ENCODE measurements around the gene CMTM4. TPM values are rescaled to one million over a fixed set of nuclear protein-coding genes. Genes with fewer than 3 reads are reported as not detected.
A peak's percentile ranks its signal among the peaks of the same experiment; 100 is the strongest.
"Not testable (repeated sequence)": the region's sequence is repeated elsewhere in the genome, so short reads cannot be mapped to it uniquely, and the experiment has no call there.

The CMTM4 gene
- total RNA-seq, 1 experiment from 2014 or later, result 35.0 TPM

DNA sequence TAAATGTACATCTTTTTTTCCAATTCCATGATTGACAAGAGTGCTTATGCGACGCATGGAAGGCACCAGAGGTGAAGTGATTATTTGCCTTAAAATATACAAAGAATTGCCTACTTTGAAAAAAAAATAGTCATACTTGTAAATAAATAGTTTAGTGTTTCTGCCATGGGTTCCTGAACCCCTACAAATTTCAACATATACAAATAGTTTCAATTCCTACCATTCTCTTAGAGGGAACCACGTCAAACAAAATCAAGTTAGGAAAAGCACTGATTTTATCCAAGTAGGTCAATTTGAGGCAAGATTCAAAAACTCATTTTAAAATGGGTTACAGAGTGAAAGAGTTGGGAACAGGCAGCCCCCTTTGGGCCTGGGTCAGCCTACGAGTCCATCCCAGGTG lies 80.4 kb downstream of the CMTM4 start:
- DNase-seq (ENCODE audit: low spot score), result no peak

DNA sequence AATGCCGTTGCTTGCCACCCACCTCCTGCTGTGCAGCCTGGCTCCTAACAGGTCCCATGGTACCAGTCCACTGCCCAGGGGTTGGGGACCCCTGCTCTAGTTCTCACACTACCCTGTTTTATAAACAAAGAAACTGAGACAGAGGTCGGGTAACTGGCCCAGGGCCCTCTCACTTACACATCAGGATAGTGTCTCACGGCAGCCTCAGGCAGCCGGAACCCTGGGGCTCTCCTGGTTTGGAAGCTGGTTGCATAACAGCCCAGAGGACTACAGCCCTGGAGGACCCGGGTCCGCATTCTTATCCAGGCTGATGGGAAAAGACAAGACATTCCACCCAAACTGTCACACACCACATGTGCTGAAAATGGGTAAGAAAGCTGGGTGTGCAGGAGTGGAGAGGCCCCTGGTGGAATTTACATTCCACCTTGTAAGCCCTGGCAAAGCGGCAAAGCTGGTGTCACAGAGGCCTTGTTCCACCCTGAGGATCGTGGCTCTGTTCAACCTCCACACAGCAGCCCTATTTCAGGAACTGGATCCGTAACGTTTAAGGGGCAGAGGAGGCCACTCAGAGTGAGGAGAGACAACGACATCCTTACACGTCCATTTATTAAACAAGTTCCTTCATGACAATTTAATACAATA lies 82.3 kb downstream of the CMTM4 start:
- no peak for DNase-seq (ENCODE audit: low spot score)

DNA sequence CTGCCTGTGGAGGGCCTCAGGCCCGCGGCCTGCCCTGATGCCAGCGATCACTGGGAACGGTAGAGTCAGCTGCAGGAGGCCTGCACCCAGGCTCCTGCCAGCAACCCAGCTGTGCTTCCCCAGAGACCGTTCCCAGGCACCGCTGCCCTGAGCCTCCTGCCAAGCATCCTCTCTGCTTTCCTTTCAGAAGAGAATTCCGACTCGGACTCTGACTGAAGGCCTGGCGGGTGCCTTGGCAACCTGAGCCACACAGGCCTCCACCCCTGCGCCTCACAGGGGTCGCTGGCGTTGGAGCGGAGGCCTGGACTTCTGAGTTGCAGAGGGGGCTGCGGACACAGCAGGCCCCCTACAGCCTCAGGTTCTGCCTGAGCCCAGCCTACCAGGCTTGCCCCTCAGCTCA lies 84.1 kb downstream of the CMTM4 start:
- no peak for DNase-seq (ENCODE audit: low spot score)

DNA sequence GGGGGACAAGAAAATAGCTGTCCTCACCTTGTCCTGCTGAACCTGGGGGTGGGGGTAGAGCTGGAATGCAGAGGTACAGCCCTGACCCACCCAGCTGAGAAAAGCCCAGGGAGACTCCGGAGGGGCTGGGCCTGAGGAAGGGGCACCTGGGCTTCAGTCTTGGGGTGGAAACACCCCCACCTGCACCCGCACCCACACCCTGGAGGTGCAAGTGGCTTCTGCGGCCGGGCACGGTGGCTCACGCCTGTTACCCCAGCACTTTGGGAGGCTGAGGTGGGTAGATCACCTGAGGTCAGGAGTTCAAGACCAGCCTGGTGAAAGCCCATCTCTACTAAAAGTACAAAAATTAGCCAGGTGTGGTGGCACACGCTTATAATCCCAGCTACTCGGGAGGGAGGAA lies 84.6 kb downstream of the CMTM4 start:
- not testable (repeated sequence) for DNase-seq (ENCODE audit: low spot score)

DNA sequence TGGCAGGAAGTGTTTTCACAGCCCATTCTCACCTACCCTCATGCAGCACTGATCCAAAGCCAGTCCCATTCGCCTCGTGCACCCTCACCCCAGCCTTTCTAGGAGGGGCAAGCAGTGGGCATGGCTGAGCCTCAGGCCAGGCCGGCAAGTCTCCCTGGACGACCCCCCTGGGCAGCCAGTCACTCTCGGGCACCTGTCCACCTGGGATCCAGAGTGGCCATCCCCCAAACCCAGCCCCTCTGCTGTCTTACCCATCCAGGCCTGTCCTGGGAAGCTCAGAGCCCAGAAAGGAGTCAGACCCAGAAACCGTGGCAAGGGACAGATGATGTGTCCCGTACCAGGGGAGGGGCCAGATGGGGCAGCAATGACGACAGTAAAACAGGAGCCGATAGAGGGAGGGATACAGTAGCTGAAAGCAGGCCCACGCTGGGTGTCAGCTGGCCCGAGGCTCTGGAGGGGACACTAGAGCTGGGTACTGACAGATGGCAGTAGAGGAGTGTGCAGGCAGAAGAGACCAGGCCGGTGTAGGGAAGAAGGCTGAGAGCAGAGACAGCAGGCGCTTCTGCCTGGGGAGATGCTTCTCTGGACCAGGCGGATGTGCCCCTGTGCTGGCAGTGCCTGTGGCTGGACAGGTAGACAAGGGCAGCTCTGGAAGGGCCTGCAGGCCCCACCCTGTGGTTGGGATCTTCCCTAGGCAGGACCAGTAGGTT lies 86.3 kb downstream of the CMTM4 start:
- no peak for DNase-seq (ENCODE audit: low spot score)

DNA sequence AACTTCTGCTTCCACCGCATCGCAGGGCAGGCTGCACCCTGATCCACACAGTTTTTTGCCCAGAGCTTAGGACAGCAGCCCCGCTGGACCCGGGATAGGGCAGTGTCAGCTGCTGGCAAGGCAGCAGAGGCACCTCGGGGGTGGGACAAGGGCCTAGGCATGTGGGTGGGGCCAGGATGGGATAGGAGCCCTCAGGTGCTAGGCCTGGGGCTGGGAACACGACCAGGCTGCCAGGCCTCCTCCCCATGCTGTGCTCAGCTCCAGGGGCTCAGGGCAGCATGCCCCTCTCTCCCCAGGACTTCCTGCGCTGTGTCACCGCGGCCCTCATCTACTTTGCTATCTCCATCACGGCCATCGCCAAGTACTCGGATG lies 87.4 kb downstream of the CMTM4 start:
- no peak for DNase-seq (ENCODE audit: low spot score)

DNA sequence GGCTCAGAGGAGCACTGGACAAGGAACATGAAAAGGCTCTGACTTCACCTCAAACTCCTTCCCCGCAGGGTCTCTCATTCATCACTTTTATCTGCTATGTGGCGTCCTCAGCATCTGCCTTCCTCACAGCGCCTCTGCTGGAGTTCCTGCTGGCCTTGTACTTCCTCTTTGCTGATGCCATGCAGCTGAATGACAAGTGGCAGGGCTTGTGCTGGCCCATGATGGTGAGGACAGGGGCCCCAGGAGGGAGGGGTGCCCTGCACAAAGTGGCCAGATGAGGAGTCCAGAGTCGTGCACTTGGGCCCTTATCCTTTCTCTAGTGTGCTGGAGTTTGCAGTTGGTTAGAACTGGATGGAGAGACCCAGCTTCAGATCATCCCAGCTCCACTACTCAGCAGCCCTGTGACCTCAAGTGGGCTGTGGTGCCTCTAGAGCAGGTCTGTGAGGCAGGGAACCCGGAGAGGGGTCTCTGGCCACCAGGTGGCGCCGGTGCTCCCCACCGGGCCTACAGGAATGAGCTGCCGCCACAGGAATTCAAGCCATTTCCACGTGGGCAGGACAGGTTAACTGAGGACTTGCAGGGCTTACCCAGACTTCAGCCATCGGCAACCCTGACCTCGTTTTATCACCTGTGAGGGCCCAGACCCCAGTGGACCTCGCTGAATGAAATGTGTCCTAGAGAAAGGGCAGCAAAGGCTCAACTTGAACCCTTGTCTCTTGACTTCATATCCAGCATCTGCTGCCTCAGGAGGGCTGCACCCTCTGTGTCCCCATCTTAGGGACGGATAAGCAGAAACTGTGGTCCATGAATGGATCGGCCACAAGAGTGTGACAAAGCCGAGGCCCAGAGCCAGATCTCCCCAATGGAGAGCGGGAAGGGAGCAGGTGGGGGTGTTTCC lies 88.1 kb downstream of the CMTM4 start:
- peak; percentile 90 for DNase-seq (ENCODE audit: low spot score)

DNA sequence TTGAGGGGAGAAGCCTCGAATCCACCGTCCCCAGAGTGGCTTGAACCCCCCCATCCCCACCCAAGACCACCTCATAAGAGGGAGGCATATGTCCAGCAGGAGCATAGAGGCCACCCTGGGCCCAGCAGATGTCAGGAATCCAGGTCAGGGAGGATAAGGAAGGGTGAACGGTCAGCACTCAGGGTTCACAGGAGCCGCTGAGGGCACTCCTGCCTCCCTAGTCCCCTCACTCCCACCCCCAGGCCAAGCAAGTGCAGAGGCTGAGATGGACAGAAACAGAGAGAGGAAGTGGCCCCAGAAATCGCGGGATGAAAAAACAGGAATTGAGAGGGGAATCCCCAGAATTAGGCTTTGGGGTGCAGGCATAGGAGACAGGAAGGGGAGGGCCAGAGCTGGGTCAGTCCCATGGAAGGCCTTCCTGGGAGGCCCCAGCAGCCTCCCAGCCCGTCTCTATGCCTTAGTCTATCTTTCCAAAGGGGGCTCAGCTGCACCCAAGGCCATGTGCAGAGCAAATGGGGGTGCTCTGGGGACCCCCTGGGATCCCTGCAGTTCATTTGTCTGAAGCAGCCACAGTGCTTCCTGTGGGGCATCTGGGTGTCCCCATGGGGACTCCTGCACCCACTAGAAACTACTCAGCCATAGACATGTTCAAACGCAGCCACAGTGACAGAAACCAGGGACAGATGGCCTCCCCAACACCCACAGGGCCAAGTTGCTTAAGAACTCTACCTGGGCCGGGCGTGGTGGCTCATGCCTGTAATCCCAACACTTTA lies 90.4 kb downstream of the CMTM4 start:
- DNase-seq (ENCODE audit: low spot score), result peak; percentile 49

DNA sequence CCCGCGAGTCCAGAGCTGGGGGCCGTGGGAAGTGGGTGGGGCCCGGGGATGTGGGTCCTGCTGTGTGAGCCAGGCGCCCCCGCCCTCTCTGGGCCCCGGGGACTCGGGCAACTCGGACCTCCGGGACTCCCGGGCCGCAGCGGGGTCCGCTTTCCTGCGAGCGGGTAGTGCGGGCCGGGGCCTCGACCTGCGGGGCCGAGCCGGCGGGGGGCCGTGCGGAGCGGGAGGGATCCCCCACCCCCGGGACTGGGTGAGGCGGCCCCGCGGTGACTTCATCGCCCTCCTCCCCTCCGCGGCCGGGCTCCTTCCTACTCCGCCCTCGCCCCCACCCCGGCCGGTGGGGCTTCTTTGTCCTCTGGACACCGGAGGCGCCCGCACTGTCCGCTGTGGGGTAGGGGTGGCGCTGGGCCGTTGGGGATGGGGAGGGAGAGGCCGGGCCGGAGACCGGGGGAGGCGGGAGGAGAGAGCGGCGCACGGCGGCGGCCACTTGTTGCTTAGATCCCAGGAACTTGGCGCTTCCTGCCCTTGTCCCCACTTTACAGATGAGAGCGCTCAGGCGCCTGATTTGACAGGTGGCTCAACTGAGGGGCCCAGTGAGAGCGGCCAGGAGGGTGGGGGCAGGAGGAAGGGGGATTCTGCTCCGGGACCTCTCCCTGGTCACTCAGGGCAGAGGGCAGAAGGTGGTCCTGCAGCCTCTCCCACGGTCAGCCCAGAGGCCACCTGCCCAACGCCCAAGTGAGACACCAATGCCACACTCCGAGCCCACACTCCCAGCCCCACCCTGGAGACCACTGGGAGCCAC lies 91.2 kb downstream of the CMTM4 start:
- DNase-seq (ENCODE audit: low spot score), result peak; percentile 51

DNA sequence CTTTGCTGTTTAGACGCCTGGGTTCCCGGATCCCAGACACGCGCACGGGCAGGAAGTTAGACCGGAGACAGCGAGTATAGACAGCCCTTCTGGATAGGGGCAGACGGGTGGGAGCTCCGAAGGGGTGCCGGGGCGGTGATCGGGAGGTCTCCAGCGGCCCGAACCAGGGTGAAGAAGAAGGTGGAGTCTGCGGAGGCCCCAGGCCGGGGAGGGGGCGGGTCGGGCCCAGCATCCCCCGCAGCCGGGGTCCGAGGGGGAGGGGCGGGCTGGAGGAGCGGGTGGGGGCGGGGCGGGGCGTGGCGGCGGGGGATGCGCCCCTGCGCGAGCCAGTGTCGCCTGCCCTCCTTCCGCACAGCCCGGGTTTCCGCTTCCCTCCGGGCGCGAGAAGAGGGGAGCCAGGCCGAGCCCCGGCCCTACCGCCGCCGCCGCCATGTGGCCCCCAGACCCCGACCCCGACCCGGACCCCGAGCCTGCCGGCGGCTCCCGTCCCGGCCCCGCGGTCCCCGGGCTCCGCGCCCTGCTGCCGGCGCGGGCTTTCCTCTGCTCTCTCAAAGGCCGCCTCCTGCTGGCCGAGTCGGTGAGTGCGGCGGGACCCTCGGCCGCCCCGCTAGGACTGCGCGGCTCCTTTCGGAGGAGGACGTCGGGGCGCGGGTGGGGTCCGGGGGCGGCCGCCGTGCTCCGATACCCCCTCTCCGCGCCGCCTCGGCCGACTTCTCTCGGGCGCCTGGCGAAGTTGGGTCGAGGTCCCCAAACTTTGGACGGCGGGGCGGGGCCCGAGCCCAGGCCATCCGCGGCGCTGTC lies 92.0 kb downstream of the CMTM4 start, which contains the start of gene CMTM3:
Gene CMTM3, plus strand, starts transcription at position 329 of the 801 bp plus-strand sequence. Its CDS starts 102 bp downstream, at position 431.
- DNase-seq (ENCODE audit: low spot score), result no peak

DNA sequence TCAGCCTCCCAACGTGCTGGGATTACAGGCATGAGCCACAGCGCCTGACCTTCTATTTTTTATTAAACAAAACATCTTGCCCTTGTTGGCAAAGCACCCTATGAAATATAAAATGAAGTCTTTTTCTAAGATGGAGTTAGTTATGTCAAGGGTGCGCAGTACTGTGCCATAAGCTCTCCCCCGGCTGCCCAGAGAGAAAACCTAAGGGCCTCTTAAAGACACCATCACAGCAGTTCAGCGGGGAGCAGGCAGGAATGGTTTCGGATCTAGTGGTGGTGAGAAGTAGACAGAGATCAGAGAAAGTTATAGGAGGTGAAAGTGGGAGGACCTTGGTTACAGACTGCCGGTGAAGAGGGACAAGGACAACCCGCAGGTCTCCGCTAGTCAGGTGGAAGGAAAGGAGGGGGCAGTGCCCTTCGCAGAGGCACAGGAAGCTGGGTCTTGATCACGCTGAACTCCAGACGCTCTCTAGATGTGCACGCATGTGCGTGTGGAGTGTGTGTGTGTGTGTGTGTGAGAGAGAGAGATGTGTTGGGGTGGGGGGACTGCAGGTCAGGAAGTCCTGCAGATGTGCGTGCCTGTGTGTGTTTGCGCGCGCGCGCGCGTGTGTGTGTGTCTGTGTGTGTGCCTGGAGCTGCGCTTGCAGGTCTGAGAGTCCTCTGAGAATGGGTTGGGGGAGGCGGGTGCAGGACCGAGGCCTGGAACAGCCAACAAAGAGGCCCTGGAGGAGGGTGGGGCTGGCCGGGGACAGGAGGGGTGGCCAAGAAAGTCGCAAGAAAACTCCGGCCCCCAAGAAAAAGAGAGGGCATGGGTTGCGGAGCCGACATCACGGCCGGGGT lies 92.8 kb downstream of the CMTM4 start:
- peak; percentile 52 for DNase-seq (ENCODE audit: low spot score)

DNA sequence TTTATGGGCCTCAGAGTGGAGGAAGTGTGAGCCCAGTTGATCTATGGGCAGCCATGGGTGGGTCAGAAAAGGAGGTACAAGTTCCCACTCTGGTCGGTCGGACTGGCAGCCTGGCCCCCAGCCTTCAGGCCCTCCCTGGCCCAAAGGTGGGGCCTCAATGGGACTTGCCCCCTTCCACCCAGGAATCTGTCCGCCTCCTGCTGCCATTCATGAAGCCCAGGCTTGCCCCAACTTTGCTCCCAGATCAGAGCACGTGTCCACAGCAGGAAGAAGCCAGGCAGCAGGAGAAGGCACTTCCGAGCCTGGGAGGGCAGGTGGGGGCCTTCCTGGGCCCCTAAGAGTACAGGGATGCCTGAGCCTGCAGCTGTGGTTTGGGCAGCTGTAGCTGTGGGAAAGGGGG lies 95.1 kb downstream of the CMTM4 start:
- no peak for DNase-seq (ENCODE audit: low spot score)

DNA sequence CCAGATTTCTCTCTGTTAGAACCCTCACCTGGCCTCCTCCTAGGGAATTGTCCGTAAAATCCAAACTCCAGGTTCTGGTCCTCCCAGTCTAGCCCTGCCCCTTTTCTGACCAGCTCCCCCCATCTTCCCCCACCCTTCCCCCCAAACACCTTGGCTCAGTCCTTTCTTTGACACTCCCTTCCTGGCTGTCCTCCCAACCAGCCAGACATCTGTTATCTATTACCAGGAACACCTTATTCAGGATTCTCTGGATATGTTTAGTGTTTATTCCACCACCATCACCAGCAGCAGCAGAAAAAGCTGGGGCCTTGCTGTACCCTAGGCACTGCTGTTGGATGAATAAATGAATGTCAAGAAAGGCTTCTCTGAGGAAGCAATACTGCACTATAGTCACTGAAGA lies 96.1 kb downstream of the CMTM4 start:
- no peak for DNase-seq (ENCODE audit: low spot score)

DNA sequence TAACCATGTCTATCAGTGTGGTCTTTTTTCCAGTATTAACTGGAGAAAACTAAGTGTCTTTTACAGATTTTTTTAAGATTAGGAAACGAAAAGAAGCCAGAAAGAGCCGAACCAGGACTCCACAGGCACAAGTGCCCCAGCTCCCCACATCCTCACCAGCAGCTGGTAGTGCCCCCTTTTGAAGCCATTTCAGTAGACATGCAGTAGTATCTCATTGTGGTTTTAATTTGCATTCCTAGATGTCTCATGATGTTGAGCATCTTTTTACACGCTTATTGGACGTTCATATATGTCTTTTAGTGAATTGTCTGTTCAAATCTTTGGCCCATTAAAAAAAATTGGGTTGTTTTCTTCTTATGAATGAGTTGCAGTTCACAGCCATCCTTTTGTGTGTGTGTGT lies 96.8 kb downstream of the CMTM4 start:
- DNase-seq (ENCODE audit: low spot score), result no peak

DNA sequence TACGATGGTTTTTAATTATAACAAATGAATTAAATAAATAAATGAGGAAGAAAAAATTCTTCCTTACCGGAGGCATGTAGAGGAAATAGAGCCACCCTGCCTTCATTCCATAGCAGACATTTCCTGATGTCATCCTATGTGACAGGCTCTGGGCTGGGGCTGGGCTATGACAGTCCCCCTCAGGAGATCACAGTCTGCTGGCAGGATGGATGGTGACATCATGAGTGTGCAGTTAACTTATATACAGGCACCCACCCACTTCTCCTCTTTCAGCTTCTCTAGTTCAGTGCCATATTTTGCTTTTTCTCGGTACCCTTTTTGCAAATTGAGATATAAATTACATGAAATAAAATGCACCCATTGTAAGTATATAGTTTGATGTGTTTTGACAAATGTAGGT lies 98.4 kb downstream of the CMTM4 start:
- no peak for DNase-seq (ENCODE audit: low spot score)

DNA sequence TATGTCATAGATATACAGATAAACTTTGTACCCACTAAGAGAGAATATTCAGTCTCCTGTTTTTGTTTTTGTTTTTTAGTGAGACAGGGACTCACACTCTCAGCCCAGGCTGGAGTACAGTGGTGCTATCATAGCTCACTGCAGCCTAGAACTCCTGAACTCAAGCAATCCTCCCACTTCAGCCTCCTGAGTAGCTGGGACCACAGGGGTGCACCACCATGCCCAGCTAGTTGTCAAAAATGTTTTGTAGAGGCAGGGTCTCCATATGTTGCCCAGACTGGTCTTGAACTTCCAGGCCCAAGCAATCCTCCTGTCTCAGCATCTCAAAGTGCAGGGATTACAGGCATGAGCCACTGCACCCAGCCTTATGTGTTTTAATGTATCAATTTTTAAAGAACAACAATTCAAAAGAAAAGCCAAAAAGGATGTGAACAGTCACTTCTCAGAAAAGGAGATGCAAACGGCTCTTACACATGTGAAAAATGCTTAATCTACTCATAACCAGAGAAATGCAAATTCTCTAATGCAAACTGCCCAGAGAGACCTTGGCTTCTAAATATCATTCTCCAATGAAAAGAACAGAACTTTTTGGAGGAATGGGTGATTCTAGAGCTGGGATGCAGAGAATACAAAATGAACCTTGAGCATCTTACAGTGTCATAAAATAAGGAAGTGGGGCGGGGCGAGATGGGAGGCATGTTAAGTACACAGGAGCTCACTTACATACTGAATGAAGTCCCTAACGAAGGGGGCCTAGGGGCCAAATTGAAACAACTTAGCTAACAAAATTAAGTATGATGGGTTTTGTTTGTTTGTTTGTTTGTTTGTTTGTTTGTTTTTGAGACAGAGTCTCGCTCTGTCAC lies 99.3 kb downstream of the CMTM4 start:
- DNase-seq (ENCODE audit: low spot score), result no peak

DNA sequence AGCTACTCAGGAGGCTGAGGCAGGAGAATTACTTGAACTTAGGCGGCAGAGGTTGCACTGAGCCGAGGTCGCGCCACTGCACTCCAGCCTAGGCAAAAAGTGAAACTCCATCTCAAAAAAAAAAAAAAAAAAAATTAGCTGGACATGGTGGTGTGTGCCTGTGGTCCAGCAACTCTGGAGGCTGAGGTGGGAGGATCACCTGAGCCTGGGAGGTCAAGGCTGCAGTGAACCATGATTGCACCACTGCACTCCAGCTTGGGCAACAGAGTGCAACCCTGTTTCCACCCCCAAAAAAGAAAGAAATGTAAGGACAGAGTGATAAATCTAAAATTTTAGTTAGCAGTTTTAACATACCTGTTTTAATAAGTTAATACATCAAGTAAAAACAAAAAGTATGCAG lies 100.0 kb downstream of the CMTM4 start:
- DNase-seq (ENCODE audit: low spot score), result not testable (repeated sequence)

DNA sequence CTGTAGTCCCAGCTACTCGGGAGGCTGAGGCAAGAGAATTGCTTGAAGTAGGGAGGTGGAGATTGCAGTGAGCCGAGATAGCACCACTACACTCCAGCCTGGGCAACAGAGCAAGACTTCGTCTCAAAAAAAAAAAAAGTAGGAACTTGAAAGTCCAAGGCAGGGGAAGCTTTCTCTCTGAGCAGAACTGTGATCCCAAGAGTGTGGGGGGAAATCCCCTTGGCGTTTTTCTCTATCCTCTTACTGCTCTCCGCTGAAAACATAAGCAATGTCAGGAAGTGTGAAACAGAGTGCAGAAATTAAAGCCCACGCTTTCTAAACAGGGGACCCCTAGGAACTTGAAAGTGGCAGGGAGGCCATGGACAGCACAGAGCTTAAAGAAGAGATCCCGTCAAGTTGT lies 101.8 kb downstream of the CMTM4 start:
- DNase-seq (ENCODE audit: low spot score), result no peak

All from A172 (cell line).